OCI-LY7 (cell line): ENCODE results near the gene MLX. TPM values are rescaled to one million over a fixed set of nuclear protein-coding genes. Genes with fewer than 3 reads are reported as not detected.
A peak's percentile ranks its signal among the peaks of the same experiment; 100 is the strongest.
"Not testable (repeated sequence)": the region's sequence is repeated elsewhere in the genome, so short reads cannot be mapped to it uniquely, and the experiment has no call there.

ENCODE experiments used
- BruUV-seq: library from RNA; stranded (reverse); fragments of 400-500 nt; replicated peaks from 2 replicates; lab custom pipeline; 2021; lab: Mats Ljungman, UMichigan
- CTCF ChIA-PET: fragments of 300-600 bp; sonication (Branson Sonifier 250); formaldehyde crosslinking; loops from one replicate; lab custom pipeline; 2022; ENCODE audit warnings: antibody characterized with exemption; ENCODE audit not compliant: unreplicated experiment; lab: Charles Lee
- POLR2A ChIA-PET: fragments of 300-600 bp; sonication (Branson Sonifier 250); formaldehyde crosslinking; loops from one replicate; lab custom pipeline; 2022; ENCODE audit warnings: antibody characterized with exemption; lab: Charles Lee
- DNase-seq: peaks from one replicate; pipeline ENCODE4 v3.0.0-alpha.2; 2015; ENCODE audit warnings: low spot score
- H2AFZ ChIP-seq: fragments of 200-600 bp; sonication (generic), shearing (Covaris generic); 2 replicates; pipeline ENCODE4 v1.6.1; 2014; ENCODE audit warnings: mild to moderate bottlenecking, antibody characterized with exemption, low read length, moderate library complexity
- H3K27ac ChIP-seq: fragments of 200-600 bp; sonication (generic); 2 replicates; pipeline ENCODE4 v1.5.1; 2014; ENCODE audit warnings: mixed run types, low read depth, mild to moderate bottlenecking, moderate library complexity, low read length, inconsistent platforms; ENCODE audit not compliant: poor library complexity, severe bottlenecking
- H3K36me3 ChIP-seq: fragments of 200-600 bp; sonication (generic); 2 replicates; pipeline ENCODE4 v1.6.1; 2014; ENCODE audit warnings: mild to moderate bottlenecking, antibody characterized with exemption, low read length, moderate library complexity, mixed read lengths; ENCODE audit not compliant: insufficient read depth
- H3K4me1 ChIP-seq: fragments of 200-600 bp; sonication (generic); 2 replicates; pipeline ENCODE4 v1.5.1; 2014; ENCODE audit warnings: mild to moderate bottlenecking, low read length; ENCODE audit not compliant: insufficient read depth, poor library complexity, severe bottlenecking
- H3K4me2 ChIP-seq: fragments of 200-600 bp; sonication (generic); 2 replicates; pipeline ENCODE4 v1.6.1; 2014; ENCODE audit warnings: mild to moderate bottlenecking, low read length
- H3K4me3 ChIP-seq: fragments of 200-600 bp; sonication (generic); 2 replicates; pipeline ENCODE4 v1.5.1; 2014; ENCODE audit warnings: mild to moderate bottlenecking, low read depth, low read length; ENCODE audit not compliant: poor library complexity, severe bottlenecking
- H3K79me2 ChIP-seq: fragments of 200-600 bp; sonication (generic); 2 replicates; pipeline ENCODE4 v1.6.1; 2016; ENCODE audit warnings: low read depth, mild to moderate bottlenecking, low read length, moderate library complexity, mixed read lengths; ENCODE audit not compliant: insufficient read depth
- H3K9me2 ChIP-seq: fragments of 200-600 bp; sonication (generic); 2 replicates; pipeline ENCODE4 v1.6.1; 2016; ENCODE audit warnings: mild to moderate bottlenecking, low read length, mixed read lengths; ENCODE audit not compliant: insufficient read depth
- H3K9me3 ChIP-seq: fragments of 200-600 bp; sonication (generic); 2 replicates; pipeline ENCODE4 v1.6.1; 2014; ENCODE audit warnings: mild to moderate bottlenecking, mixed run types, low read length, mixed read lengths
- H4K20me1 ChIP-seq: fragments of 200-600 bp; sonication (generic); 2 replicates; pipeline ENCODE4 v1.6.1; 2014; ENCODE audit warnings: mild to moderate bottlenecking, antibody characterized with exemption, low read length, moderate library complexity, mixed read lengths; ENCODE audit not compliant: insufficient read depth
- EZH2phosphoT487 ChIP-seq: fragments of 200-600 bp; sonication (generic); IDR thresholded peaks from 2 replicates; pipeline ENCODE4 v1.6.1; 2018; ENCODE audit warnings: low read depth, borderline replicate concordance, mild to moderate bottlenecking, mixed run types, antibody characterized with exemption, low read length, moderate library complexity, mixed read lengths
- intact Hi-C: fragments of 100-400 bp; cut with micrococcal nuclease; formaldehyde crosslinking; loops from one replicate; pipeline ENCODE4 v1.10.0; 2022; ENCODE audit not compliant: unreplicated experiment
- total RNA-seq, 2 experiments: library from RNA; depleted of rRNA in 1 of 2; stranded (reverse); fragments of >200 nt in 1 of 2; shearing (Covaris generic) in 1 of 2; gene quantifications; 2 replicates each; pipeline ENCODE4 v1.2.3, GENCODE V29; 2014 to 2022
- TF ChIP-seq, protein P1 (sequence below): fragments of 200-600 bp; sonication (generic); conservative IDR thresholded peaks from 2 replicates; pipeline ENCODE4 v1.5.1; 2014; ENCODE audit warnings: mild to moderate bottlenecking, antibody characterized with exemption, low read length, moderate library complexity, mixed read lengths

Gene MLX
- total RNA-seq, 2 experiments from 2014 or later, result 33.6 to 51.2 TPM

DNA sequence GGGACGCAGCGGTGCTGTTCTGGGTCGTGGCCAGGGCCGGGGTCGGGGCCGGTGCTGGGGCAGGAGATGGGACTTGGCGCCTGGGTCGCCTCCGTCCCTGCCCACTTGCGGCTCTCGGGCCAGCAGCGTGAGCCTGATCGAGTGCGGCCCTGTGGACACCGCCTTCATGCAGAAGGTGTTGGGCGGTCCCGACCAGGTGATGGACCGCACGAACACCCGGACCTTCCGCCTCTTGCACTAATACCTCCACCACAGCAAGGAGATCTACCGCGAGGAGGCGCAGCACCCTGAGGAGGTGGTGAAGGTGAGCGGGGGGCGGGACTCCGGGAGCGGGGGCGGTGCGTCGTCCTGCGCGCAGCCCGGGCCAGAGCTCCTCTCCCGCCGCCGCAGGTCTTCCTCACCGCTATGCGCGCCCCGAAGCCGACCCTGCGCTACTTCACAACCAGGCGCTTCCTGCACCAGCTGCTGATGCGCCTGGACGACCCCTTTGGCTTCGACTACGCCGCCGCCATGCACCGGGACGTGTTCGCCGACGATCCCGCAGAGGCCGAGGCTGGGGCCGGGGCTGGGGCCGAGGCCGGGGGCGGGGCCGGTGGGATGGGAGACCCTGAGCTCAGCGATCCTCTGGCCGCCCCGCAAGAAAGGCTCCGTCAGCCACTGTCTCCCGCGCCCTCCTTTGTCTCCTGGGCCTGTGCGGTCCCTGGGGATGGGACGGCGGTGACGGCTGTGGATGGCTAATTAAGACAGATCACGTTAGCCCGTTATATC is 18.6 kb upstream of the MLX start:
- H3K4me3 ChIP-seq, result peak overlapping the region; percentile 48
- H3K9me2 ChIP-seq, result no peaks in the 10 kb centered on the region
- TF ChIP-seq, protein P1, sequence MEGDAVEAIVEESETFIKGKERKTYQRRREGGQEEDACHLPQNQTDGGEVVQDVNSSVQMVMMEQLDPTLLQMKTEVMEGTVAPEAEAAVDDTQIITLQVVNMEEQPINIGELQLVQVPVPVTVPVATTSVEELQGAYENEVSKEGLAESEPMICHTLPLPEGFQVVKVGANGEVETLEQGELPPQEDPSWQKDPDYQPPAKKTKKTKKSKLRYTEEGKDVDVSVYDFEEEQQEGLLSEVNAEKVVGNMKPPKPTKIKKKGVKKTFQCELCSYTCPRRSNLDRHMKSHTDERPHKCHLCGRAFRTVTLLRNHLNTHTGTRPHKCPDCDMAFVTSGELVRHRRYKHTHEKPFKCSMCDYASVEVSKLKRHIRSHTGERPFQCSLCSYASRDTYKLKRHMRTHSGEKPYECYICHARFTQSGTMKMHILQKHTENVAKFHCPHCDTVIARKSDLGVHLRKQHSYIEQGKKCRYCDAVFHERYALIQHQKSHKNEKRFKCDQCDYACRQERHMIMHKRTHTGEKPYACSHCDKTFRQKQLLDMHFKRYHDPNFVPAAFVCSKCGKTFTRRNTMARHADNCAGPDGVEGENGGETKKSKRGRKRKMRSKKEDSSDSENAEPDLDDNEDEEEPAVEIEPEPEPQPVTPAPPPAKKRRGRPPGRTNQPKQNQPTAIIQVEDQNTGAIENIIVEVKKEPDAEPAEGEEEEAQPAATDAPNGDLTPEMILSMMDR, result peak; percentile 77
- no peak for TF ChIP-seq EZH2phosphoT487
- CTCF ChIA-PET, result interaction anchor here (0.6 to 1.0 kb wide), 2 partner anchors 21 to 318 kb away, joined by 3 read pairs; no protein-coding TSS in a partner anchor
- no peaks in the 10 kb centered on the region for H3K79me2 ChIP-seq
- POLR2A ChIA-PET, result no interaction called here
- peak overlapping the region; percentile 57 for H3K4me2 ChIP-seq
- H3K27ac ChIP-seq, result no peak overlapping the region
- no TSS peak for BruUV-seq
- peak; percentile 84 for DNase-seq
- H3K36me3 ChIP-seq, result peaks cover 5% of the 10 kb centered on the region; the same call in 1 of the 2 replicates
- peaks cover 8% of the 10 kb centered on the region for H3K4me1 ChIP-seq
- intact Hi-C loops, result loop anchor here (2.0 kb wide), 1 partner anchor 29 kb away; the partner anchor contains the start of gene PSMC3IP
- H3K9me3 ChIP-seq, result no peaks in the 10 kb centered on the region
- H2AFZ ChIP-seq, result no peak overlapping the region
- H4K20me1 ChIP-seq, result no peaks in the 10 kb centered on the region

DNA sequence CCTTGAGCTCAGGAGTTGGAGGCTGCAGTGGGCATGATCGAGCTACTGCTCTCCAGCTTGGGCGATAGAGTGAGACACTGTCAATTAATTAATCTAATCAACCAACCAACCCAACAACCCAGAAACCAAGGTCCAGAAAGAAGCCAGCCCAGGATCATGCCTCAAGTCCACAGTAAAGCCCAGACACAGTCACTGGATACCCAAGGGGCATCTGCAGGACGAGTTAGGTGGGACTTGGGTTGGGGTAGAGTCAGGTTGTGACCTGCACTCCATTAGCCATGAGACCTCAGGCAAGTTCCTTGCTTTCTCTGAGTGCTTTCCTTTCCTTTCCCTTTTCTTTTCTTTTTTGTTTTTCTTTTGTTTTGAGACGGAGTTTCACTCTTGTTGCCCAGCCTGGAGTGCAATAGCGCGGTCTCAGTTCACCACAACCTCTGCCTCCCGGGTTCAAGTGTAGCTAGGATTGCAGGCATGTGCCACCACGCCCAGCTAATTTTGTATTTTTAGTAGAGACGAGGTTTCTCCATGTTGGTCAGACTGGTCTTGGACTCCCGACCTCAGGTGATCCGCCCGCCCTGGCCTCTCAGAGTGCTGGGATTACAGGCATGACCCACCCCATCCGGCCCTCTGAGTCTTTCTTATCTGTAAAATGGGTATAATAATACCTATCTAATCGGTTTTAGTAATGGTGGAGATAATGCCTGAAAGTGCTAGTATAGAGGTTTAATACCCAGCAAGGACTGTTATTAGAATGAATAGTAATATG is 17.7 kb upstream of the MLX start:
- H3K36me3 ChIP-seq, result no peaks in the 10 kb centered on the region; the same call in 1 of the 2 replicates
- intact Hi-C loops, result loop anchor here (2.0 kb wide), 1 partner anchor 28 kb away; the partner anchor contains the start of gene PSMC3IP
- H3K9me2 ChIP-seq, result no peaks in the 10 kb centered on the region
- H3K4me2 ChIP-seq, result peak overlapping the region; percentile 57
- H3K4me1 ChIP-seq, result peaks cover 14% of the 10 kb centered on the region
- TF ChIP-seq EZH2phosphoT487, result no peak
- TF ChIP-seq, protein P1, result no peak
- H3K4me3 ChIP-seq, result peak overlapping the region; percentile 48
- POLR2A ChIA-PET, result no interaction called here
- H3K79me2 ChIP-seq, result no peaks in the 10 kb centered on the region
- no peaks in the 10 kb centered on the region for H4K20me1 ChIP-seq
- no TSS peak for BruUV-seq
- H3K9me3 ChIP-seq, result no peaks in the 10 kb centered on the region
- H3K27ac ChIP-seq, result no peak overlapping the region
- DNase-seq, result no peak
- CTCF ChIA-PET, result no interaction called here
- H2AFZ ChIP-seq, result no peak overlapping the region

DNA sequence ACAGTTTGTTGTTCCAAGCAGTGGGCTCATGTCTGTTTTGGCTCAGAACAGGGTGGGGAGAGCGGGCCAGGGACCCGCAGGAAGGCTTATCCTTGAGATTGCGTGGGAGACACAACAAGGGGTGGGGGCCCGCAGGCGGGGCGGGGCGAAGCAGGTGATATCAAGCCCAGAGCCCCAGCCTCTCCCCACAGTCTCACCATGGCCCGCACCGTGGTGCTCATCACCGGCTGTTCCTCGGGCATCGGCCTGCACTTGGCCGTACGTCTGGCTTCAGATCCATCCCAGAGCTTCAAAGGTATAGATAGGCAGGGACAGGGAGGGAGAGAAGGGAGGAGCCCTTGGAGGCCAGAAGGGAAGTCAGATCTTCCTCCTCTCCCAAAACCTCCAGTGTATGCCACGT is 14.2 kb upstream of the MLX start, which contains the start of gene HSD17B1:
Gene HSD17B1 (plus strand): TSS at position 188 of the 400 bp plus-strand sequence. CDS start 11 bp downstream, at position 199.
- H3K9me2 ChIP-seq, H3K9me3 ChIP-seq, intact Hi-C loops, H2AFZ ChIP-seq, H3K79me2 ChIP-seq, H3K36me3 ChIP-seq, H3K27ac ChIP-seq, CTCF ChIA-PET, BruUV-seq, H4K20me1 ChIP-seq, POLR2A ChIA-PET, DNase-seq: not testable (repeated sequence)
- Histone ChIP-seq H3K4me3 (peak within 1 kb of the TSS; percentile 87), H3K4me2 (peak within 1 kb of the TSS; percentile 86), H3K4me1 (peaks cover 29% of the 10 kb centered on the region)
